ENCODE data around the gene MCRIP2.
A peak's percentile ranks its signal among the peaks of the same experiment; 100 is the strongest.

The MCRIP2 gene

DNA sequence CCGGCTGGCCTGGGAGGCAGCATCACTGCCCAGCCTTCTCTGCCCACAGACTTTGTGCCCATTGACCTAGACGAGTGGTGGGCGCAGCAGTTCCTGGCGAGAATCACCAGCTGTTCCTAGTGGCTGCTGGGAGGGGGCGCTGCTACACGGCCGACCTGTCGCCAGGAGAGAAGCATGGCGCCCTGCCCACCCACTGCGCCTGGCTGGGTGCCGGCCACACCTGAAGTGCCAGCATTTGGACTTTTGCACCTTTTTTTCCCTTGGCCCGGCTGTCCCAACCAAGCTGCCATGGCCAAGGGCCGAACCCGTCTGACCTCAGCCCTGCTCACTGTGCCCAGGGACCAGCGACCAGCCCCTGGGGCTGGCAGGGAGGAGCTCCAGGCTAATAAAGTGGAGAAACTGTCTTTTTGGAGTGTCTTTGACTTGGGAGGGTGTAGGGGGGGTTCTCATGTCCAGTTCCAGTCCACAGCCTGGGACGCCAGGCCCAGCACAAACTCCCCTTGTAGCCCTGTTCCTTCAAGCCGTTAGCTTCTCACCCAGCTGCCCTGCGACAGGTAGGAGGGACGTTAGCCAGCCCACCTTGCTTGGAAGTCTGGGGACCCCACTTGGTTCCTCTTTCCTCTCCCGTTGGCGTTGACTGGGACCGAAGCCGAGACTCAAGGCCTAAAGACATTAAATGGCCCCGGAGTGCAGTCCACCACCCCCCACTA lies 6.6 kb downstream of the MCRIP2 start:
- Histone ChIP-seq H3K36me3 (ENCODE audit: control insufficient read depth, insufficient read depth, low read length) (peaks cover 4% of the 10 kb centered on the region), H3K4me3 (replicated peaks; ENCODE audit: low read depth, low read length) (peak overlapping the region; percentile 75), H3K27me3 (replicated peaks; ENCODE audit: control insufficient read depth, insufficient read depth, low read length) (no peaks in the 10 kb centered on the region)
- TF ChIP-seq, protein P1, sequence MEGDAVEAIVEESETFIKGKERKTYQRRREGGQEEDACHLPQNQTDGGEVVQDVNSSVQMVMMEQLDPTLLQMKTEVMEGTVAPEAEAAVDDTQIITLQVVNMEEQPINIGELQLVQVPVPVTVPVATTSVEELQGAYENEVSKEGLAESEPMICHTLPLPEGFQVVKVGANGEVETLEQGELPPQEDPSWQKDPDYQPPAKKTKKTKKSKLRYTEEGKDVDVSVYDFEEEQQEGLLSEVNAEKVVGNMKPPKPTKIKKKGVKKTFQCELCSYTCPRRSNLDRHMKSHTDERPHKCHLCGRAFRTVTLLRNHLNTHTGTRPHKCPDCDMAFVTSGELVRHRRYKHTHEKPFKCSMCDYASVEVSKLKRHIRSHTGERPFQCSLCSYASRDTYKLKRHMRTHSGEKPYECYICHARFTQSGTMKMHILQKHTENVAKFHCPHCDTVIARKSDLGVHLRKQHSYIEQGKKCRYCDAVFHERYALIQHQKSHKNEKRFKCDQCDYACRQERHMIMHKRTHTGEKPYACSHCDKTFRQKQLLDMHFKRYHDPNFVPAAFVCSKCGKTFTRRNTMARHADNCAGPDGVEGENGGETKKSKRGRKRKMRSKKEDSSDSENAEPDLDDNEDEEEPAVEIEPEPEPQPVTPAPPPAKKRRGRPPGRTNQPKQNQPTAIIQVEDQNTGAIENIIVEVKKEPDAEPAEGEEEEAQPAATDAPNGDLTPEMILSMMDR (IDR thresholded peaks at IDR 0.05; ENCODE audit: insufficient read depth, low read length, poor library complexity, severe bottlenecking), result peak; percentile 82
- DNase-seq (ENCODE audit: extremely low read depth, insufficient read length), result peak; percentile 61

DNA sequence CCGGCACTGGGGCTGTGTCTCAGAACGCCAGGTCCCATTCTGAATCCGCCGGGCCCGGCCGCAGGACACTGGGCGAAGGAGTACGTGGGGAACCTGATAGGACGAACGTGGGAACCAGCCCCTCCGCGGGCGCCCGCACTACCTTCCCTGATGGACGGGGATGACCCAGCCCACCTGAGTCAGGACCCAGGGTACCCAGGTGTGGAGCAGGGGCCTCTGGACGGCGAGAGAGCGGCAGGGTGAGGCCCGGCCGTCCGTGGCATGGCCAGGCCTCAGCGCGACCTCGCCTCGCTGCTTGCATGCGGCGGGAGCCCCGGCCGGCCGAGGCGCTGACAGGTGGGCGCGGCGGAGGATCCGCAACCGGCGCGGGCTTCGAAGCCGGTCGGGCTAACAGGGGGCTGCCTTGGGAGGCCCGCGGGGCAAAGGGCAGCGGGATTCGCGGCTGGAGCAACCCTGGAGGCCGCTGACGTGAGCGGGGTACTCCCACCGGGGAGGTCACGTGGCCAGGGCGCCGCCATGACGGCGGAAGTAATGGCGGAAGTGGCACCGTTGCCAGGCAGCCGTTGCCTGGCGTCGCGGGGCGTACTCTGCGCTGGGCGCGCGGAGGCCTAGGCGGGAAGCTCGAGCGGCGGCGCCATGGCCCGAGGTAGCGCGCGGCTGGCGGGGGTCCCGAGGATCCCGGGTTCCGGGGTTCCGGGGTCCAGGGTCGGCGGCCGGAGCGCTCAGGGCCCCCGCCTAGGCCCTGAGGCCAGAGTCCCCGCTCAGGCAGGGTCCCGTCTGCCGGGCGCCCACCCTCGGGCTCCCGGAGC lies 7.4 kb downstream of the MCRIP2 start, which contains the start of gene WDR90:
TSS of gene WDR90 (plus strand) at position 585 of the 809 bp plus-strand sequence. CDS start at position 637, 52 bp downstream.
- TF ChIP-seq, protein P1 (IDR thresholded peaks at IDR 0.05; ENCODE audit: insufficient read depth, low read length, poor library complexity, severe bottlenecking), result no peak
- Histone ChIP-seq H3K4me3 (replicated peaks; ENCODE audit: low read depth, low read length) (peak within 1 kb of the TSS; percentile 75), H3K27me3 (replicated peaks; ENCODE audit: control insufficient read depth, insufficient read depth, low read length) (no peaks in the 10 kb centered on the region), H3K36me3 (ENCODE audit: control insufficient read depth, insufficient read depth, low read length) (peaks cover 6% of the 10 kb centered on the region)
- DNase-seq (ENCODE audit: extremely low read depth, insufficient read length), result peak; percentile 91

DNA sequence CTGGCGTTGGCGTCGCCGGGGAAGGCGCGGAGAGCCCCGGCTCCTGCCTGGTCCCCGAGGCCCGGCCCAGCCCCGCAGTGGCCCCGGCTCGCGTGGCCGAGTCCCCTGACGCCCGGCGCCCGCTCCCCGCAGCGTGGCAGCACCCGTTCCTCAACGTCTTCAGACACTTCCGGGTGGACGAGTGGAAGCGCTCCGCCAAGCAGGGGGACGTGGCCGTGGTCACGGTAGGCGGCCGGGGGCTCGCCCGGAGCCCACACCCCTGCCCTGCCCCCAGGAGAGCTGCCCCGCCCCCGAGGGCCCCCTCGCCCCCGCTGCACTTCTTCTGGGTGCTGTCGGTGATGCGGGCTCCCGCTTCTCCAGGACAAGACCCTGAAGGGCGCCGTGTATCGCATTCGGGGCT lies 8.0 kb downstream of the MCRIP2 start:
- H3K36me3 ChIP-seq (ENCODE audit: control insufficient read depth, insufficient read depth, low read length), result peaks cover 6% of the 10 kb centered on the region
- no peaks in the 10 kb centered on the region for H3K27me3 ChIP-seq (replicated peaks; ENCODE audit: control insufficient read depth, insufficient read depth, low read length)
- TF ChIP-seq, protein P1 (IDR thresholded peaks at IDR 0.05; ENCODE audit: insufficient read depth, low read length, poor library complexity, severe bottlenecking), result no peak
- H3K4me3 ChIP-seq (replicated peaks; ENCODE audit: low read depth, low read length), result peak overlapping the region; percentile 75
- DNase-seq (ENCODE audit: extremely low read depth, insufficient read length), result no peak

DNA sequence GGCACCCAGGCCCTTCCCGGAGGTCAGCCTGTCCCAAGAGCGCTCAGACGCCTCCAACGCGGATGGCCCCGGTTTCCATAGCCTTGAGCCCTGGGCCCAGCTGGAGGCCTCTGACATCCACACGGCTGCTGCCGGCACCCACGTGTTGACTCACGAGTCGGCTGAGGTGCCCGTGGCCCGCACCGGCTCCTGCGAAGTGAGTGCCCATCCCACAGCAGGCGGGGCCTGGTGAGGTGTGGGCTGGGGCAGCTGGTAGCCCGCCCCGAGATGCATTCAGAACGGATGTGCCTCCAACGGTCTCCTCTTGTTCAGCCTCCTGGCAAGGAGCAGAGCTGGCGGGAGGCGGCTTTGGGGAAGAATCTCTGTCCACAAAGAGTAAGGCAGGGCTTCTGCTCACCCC lies 10.2 kb downstream of the MCRIP2 start:
- Histone ChIP-seq H3K4me3 (replicated peaks; ENCODE audit: low read depth, low read length) (no peak overlapping the region), H3K27me3 (replicated peaks; ENCODE audit: control insufficient read depth, insufficient read depth, low read length) (no peaks in the 10 kb centered on the region), H3K36me3 (ENCODE audit: control insufficient read depth, insufficient read depth, low read length) (peaks cover 5% of the 10 kb centered on the region)
- TF ChIP-seq, protein P1 (IDR thresholded peaks at IDR 0.05; ENCODE audit: insufficient read depth, low read length, poor library complexity, severe bottlenecking), result no peak
- no peak for DNase-seq (ENCODE audit: extremely low read depth, insufficient read length)

DNA sequence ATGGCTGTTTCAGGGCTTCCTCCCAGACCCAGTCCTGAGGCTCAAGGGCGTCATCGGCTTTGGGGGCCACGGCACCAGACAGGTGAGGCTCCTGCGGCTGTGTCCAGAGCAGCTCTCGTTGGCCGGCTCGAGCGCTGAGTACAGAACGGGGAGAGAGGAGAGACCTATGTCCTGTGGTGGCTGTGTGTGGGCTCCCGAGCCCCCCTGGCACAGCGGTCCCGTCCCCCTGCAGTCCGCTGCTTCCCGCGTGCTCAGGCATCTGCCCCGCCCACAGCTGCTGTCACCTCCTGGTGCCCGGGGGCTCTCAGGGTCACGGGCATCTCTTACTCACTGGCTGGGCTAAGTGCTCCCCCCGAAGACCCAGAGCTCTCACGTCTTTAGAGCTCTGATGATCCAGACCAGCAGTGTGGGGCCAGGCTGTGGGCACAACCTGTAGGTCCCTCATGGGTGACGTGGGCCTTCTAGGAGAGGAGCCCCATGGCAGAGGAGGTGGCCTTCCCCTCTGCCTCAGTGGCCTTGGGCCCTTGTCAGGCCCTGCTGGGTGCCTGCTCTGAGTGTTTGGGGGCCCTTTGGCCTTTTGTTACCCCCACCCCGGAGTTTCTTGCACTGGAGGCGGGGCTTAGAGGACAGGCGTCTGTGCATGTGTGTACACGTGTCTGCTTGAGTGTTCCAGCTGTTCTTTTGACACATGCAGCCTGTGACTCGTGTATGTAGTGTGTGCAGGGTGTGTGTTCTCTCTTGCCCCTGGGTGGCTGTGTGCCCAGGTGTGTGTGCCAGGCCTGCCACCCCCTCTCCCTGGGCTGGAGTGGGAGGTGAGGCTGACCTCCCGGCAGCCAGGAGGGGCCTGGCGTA lies 11.1 kb downstream of the MCRIP2 start:
- TF ChIP-seq, protein P1 (IDR thresholded peaks at IDR 0.05; ENCODE audit: insufficient read depth, low read length, poor library complexity, severe bottlenecking), result no peak
- DNase-seq (ENCODE audit: extremely low read depth, insufficient read length), result no peak
- peaks cover 3% of the 10 kb centered on the region for H3K36me3 ChIP-seq (ENCODE audit: control insufficient read depth, insufficient read depth, low read length)
- H3K4me3 ChIP-seq (replicated peaks; ENCODE audit: low read depth, low read length), result no peak overlapping the region
- H3K27me3 ChIP-seq (replicated peaks; ENCODE audit: control insufficient read depth, insufficient read depth, low read length), result no peaks in the 10 kb centered on the region

Data from GM06990 (cell line).